ENCODE measurements around the gene ZNF629.

Gene ZNF629

DNA sequence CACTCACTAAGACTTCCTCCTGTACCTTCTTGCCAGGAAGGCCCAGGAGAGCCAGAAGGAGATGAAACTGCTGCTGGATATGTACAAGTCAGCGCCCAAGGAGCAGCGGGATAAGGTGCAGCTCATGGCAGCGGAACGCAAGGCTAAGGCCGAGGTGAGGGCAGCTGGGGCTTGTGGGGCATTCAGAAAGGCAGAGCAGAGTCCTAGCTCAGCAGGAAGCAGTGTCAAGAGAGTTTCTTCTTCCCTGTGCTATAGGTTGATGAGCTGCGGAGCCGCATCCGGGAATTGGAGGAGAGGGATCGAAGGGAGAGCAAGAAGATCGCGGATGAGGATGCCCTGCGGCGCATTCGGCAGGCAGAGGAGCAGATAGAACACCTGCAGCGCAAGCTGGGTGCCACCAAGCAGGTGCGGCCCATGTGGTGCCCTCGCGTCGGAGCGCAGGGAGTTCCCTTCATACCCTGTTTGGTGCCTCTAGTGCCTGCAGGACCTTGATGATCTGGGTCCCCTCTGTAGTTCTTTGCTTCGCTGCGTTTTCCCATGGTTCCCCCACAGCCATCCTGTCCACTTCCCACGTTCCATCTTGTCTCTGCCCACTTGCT, 18.3 kb downstream of the ZNF629 start:
- in situ Hi-C loops (cut with HindIII; ENCODE audit: low sequenced_read_pairs) = no loop called here

DNA sequence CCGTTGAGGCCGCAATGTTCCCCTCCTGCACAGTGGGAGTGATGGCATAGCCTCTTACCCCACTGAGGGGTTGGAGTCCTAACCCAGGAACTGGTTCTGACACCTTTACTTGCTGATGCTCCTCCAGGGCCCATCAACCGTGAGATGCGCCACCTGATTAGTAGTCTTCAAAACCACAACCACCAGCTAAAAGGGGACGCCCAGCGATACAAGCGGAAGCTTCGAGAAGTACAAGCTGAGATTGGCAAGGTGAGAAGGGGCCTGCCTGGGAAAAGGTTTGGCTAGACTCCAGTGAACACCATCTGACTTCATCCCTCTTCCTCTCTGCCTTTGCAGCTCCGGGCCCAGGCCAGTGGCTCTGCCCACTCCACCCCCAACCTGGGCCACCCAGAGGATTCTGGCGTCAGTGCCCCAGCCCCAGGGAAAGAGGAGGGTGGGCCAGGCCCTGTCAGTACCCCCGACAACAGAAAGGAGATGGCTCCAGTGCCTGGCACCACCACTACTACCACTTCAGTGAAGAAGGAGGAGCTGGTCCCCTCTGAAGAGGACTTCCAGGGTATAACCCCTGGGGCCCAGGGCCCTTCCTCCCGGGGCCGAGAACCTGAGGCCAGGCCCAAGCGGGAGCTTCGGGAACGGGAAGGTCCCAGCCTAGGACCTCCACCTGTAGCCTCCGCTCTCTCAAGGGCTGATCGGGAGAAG, 19.1 kb downstream of the ZNF629 start:
- in situ Hi-C loops (cut with HindIII; ENCODE audit: low sequenced_read_pairs) = no loop called here

DNA sequence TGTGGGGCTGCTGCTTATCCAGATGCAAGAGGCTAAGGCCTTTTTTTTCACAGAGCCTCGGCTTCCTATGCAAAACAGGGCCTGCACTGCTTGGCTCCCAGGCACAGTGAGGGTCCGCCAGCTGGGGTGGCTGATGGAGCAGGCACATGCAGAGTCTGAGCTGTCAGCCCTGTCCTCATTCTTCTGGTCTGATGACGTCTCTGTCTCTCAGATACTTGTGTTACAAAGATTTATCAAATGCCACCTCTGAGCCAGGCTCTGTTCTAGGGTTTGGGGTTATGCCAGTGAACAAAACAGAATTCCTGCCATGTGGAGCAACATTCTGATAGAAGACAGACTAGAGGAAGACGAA, 20.1 kb downstream of the ZNF629 start:
- in situ Hi-C loops (cut with HindIII; ENCODE audit: low sequenced_read_pairs) = no loop called here

DNA sequence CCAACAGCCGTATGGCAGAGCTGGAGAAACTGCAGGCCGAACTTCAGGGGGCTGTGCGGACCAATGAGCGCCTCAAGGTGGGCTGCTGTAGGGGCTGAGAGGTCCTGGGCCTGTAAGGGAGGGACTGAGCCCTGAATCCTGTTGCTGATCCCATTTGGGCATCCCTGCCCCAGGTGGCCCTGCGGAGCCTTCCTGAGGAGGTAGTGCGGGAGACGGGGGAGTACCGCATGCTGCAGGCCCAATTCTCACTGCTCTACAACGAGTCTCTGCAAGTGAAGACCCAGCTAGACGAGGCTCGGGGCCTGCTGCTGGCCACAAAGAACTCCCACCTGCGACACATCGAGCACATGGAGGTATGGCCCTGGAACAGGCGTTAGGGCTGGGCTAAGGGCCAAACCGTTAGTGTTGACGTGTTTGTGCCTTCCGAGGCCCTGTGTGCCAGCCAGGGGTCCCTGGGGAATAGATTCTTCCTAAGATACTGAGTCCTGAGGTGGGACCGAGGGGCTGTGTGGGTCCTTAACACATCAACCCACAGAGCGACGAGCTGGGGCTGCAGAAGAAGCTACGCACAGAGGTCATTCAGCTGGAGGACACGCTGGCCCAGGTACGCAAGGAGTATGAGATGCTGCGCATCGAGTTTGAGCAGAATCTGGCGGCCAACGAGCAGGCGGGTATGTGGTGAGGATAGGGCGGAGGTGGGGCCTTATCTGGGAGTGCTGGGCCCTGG, 20.6 kb downstream of the ZNF629 start:
- in situ Hi-C loops (cut with HindIII; ENCODE audit: low sequenced_read_pairs) = no loop called here

DNA sequence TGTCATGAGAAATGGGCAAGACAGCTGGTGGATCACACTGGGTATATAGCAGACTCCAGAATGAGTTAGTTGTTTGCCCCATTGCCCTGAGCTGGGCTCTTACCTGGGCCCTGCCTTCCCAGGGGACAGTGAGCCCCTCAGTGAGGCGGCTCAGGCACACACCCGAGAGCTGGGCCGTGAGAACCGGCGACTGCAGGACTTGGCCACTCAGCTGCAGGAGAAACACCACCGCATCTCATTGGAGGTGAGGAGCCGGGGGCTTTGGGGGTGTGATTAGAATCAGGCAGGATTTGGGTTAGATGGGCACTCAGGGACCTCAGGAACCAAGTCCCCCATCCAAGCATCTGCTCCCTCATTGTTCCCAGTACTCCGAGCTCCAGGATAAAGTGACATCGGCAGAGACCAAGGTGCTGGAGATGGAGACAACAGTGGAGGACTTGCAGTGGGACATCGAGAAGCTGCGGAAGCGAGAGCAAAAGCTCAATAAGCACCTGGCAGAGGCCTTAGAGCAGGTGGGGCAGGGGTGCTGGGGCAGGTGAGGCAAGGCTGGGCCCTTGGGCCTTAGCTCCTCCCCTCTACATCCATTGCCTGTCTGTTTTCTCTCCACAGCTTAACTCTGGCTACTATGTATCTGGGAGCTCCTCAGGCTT, 22.1 kb downstream of the ZNF629 start:
- in situ Hi-C loops (cut with HindIII; ENCODE audit: low sequenced_read_pairs) = no loop called here

DNA sequence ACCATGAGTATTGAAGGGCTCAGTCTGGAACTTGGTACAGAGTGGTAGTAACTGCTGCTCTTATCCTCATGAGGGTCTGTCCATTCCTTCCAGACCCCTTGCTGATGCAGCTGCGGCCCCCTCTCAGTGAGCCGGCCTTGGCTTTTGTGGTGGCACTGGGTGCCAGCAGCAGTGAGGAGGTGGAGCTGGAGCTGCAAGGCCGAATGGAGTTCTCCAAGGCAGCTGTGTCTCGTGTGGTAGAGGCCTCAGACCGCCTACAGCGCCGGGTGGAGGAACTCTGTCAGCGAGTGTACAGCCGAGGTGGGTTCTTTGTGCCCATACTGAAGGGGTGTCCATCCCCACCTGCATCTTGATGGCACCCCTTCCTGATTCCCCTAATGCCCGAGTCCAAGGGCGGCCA, 22.9 kb downstream of the ZNF629 start:
- in situ Hi-C loops (cut with HindIII; ENCODE audit: low sequenced_read_pairs) = no loop called here

DNA sequence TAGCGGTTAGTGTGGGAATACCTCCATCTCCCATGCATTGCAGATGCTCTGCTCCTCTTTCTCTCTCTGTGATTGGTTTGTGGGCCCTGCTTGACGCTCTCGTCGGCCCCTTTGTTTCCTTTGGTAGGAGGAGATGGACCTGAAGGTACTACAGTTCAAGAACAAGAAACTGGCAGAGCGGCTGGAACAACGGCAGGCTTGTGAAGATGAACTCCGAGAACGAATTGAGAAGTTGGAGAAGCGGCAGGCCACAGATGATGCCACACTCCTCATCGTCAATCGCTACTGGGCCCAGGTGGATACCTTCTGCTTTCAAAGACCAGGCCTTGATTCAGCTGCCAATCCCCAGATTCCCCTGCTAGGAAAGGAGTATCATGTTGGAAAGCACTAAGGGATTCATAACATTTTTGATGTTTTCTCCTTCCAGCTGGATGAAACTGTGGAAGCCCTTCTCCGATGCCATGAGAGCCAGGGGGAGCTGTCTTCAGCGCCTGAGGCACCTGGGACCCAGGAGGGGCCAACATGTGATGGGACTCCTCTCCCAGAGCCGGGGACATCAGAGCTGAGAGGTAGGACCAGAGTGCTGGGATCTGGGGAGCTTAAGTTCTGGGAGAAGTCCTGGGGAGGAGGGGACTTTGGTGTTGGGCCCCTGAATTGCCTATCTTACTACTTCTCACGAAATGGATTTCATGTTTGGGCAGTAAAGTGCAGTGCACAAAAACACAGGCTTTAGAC, 23.8 kb downstream of the ZNF629 start:
- in situ Hi-C loops (cut with HindIII; ENCODE audit: low sequenced_read_pairs) = no loop called here

DNA sequence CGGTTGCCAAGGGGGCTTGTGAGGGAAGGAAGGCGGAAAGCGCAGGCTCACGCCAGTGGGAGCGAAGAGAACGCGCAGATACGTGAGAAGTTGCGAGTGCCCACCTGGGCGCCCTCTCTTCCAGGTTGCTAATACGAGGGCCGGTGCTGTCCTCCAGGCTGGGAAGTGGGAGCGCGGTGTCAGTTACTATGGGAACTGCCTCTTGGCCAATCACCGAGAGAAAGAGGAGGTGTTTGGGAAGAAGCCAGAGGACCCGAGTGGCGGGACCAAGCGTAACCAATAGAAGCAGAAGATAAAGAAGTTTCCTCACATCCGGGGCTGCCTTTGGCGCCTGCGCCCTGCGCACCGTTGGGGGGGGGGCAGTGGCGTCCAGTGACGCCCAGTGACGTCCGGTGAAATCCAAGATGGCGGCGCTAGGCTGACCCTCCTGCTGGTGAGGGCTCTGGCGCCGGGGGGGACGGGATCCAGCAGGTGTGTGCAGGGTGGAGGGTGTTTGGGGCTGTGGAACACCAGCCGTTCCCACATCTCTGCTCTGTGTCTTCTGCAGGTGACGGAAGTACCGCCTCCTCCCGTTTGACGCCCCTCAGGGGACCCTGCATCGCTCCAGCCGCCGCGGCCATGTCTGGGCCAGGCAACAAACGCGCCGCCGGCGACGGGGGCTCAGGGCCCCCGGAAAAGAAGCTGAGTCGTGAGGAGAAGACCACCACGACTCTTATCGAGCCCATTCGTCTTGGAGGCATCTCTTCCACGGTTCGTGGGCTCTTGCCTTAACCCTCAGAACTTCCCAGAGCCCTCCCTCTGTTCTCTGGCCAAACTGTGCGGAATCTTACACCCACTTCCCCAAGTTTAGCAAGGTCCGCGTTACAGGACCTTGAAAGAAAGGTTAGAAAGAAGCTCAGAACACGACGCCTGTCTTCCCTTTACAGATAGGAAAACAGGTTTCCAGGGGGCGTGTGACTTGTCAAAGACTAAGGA, 24.8 kb downstream of the ZNF629 start, which contains the start of the genes CFAP119 and RNF40:
Gene CFAP119 (minus strand): TSS at position 135 of the 975 bp plus-strand sequence. CDS start 314 bp downstream, outside the sequence.
Gene RNF40 (plus strand): TSS at position 395 of the 975 bp plus-strand sequence. CDS start 224 bp downstream, at position 619.
- in situ Hi-C loops (cut with HindIII; ENCODE audit: low sequenced_read_pairs) = no loop called here

DNA sequence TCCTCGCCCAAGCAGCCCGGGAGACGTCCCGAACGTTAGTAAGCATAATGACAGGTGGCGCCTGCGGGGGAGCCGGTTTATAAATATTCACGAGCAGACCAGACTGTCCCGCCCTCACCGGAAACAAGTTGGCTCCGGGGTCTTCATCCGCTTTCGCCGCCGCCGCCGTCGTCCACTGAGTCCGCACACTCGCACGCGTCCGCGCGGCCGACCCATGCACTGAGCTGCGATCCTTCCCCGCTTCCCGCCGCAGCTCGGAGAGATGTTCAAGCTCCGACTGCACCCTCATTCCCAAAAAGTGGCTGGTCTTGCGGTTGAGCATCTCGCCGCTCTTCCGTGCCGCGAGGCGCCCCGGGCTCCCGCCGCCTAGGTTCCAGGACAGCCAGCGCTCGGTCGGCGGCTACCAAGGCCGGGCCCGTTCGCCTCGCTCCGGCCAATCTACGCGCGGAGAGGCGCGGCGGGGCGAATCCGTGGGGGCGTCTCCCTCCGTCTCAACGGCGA, 25.5 kb downstream of the ZNF629 start:
- in situ Hi-C loops (cut with HindIII; ENCODE audit: low sequenced_read_pairs) = no loop called here

DNA sequence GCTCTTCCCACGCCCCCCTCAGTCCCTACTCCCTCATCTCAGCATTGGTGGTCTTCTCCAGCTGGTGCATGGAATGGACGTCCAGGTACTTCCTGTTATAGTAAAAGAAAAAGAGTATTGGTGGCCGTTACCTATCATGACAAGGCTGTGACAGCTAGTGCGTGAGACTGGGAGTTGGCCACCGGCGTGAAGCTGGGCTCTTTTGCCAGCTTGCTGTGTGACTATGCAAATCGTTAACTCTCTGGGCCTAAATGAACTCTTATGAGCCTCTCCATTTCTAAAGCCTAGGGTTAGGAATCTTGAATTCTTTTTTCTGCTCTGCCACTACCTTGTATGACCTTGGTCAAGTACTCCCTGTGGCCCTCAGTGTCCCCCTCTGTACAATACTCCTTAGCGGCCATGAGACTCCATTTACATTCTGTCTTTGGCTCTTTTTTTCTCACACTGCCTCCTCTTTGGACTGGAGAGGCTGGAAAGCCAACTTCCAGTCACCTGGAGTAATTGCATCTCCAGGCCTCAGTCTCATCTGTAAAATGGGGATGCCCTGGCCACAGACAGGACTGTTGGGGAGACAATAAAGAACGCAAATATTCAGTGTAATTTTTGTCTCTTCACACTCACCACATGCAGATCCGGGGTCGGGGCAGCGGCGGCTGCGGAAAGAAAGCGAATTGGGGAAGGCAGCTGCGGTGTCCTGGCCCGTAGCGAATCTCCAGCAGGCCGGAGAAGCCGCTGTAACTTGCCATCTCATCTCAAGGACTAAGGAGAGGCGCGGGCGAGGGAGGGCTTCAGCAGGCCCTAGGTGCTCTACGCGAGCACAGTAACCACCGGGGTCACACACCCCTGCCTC, 26.2 kb downstream of the ZNF629 start:
- in situ Hi-C loops (cut with HindIII; ENCODE audit: low sequenced_read_pairs) = no loop called here

DNA sequence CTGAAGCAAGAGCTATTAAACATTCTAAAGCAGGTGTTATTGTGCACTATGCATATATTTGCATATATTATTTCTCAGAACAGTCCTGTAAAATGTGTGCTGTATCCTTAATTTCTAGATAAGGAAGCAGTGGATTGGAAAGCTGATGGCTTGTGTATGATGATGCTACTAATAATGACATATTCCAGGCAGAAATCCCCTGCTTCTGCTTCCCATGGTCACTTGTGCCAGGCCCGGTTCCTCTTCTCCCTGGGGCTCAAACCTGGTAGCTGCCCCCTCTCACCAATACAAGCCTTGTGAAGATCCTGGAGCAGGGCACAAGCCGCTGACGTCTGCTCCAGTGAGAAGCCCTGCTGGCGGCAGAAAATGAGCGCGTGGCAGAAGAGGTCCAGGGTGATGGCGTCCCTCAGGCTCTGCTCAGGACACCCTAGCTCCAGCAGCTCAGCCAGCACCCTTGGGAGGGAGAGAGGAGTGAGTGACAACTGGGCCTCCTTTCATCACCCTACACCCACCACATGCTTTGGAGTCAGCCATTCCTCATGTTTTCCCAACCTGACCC, 26.9 kb downstream of the ZNF629 start:
- in situ Hi-C loops (cut with HindIII; ENCODE audit: low sequenced_read_pairs) = no loop called here

DNA sequence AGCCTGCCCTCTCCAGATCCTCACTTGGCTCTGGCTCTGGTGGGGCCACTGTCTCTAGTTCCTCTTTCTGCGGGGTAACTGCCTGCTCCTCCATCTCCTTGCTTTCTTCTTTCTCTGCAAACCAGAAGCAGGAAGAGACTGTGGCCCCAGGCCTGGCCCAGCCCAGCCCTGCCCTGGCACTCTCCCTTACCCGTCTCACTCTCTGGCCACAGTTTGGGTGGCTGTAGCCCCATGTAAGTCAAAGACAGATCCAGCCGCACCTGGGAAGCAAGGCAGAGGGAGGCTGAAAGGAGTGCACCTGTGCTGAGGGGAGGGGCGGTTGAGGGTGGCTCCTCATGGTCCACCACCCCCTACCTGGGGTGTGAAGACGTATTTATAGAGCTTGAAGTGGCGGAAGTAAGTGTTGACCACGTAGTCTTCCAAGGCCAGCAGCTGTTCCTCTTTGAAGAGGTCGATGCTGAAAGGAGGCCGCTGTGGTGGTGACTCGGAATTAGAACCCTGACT, 28.0 kb downstream of the ZNF629 start:
- in situ Hi-C loops (cut with HindIII; ENCODE audit: low sequenced_read_pairs) = no loop called here

DNA sequence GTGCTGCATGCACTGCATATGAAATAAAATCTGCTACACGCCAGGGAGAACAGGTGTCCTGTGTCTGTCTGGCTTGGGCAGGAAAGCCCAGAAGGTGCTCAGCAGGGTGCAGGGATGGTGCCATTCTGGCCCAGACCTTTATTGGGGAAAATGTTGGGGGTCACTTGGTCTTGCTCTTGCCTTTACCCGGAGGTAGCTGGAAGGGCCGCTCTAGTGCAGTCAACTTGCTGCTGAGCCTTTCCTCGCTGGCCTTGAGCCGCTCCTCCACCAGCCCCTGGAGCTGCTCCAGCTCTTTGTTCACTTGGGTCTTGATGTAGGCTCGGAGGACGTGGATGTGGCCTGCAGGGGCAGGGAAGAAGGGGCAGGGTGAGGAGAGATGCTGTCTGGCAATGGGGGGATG, 29.7 kb downstream of the ZNF629 start:
- in situ Hi-C loops (cut with HindIII; ENCODE audit: low sequenced_read_pairs) = no loop called here

DNA sequence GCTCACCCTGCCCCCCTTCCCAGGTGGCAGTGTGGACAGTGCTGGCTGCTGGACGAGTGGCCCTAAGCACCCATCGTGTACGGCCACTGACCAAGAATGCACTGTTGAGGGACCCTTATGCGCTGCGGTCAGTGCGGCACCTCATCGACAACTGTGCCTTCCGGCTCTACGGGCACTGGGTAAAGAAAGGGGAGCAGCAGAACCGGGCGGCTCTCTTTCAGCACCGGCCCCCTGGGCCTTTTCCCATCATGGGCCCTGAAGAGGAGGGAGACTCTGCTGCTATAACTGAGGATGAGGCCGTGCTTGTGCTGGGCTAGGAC, 30.3 kb downstream of the ZNF629 start:
- in situ Hi-C loops (cut with HindIII; ENCODE audit: low sequenced_read_pairs) = no loop called here

DNA sequence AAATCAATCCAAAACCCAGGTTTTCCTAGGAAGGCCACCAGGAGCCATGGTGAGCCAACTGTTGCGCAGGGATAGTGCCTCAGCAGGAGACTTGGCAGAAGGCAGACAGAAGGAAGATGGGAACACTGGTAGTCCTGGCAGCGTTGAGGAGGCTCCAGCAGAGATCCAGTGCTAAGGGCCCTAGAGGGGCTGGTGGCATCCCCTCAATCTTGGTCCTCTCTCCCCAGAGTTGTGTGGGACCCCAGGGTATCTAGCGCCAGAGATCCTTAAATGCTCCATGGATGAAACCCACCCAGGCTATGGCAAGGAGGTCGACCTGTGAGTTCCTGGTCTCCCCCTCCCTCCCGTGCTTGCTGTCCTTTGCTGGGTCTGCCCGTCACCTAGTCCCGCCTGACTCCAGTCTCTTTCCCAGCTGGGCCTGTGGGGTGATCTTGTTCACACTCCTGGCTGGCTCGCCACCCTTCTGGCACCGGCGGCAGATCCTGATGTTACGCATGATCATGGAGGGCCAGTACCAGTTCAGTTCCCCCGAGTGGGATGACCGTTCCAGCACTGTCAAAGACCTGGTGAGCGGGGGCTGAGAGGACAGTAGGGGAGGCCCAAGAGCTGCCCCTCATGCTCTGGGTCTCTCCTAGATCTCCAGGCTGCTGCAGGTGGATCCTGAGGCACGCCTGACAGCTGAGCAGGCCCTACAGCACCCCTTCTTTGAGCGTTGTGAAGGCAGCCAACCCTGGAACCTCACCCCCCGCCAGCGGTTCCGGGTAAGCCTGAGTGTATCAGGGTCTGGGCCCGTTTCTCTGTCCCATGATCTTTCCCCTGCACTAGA, 30.8 kb downstream of the ZNF629 start:
- in situ Hi-C loops (cut with HindIII; ENCODE audit: low sequenced_read_pairs) = no loop called here

DNA sequence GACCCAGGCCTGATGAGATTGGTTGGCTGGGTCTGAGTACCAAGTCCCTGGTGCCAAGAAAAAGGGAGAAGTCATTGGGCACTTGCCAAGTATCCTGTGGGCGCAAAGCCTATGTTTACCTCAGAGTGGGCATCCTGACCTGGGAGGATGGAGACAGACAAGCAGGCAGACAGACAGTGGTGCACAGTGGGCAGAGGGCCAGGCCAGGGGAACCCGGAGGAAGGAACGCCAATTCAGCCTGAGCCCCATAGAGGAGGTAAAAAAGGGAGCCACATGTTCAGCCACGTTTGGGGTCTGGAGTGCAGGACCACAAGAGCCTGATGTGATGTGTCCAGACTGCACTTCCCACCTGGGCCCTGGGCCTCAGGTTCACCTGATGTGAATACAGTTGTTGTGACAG, 33.4 kb downstream of the ZNF629 start:
- in situ Hi-C loops (cut with HindIII; ENCODE audit: low sequenced_read_pairs) = no loop called here

DNA sequence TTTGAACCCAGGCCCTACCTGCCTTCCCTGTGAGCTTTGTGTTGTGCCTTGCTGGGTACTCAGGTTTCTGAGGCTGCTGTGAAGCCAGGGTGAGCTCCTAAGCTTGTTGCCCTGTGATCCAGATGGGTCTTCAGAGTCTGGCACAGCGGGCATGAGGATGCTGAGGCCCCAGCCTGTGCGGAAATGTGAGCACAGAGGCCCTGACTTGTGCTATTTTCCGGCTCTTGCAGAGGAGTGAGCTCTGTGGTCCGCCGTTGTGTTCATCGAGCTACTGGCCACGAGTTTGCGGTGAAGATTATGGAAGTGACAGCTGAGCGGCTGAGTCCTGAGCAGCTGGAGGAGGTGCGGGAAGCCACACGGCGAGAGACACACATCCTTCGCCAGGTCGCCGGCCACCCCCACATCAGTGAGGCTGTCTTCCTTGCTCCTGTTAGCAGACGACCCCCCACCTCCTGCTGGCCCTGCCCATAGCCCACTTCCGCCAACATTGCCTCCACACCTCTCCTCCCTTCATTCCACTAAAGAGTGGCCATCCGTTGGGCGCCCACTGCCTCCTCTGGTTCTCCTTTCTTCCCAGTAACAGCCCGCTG, 36.0 kb downstream of the ZNF629 start:
- in situ Hi-C loops (cut with HindIII; ENCODE audit: low sequenced_read_pairs) = no loop called here

Data from endothelial cell of hepatic sinusoid (primary cell).